ENCODE results near the gene TTLL11. TPM values are rescaled to one million over a fixed set of nuclear protein-coding genes. Genes with fewer than 3 reads are reported as not detected.

TTLL11 gene
- total and polyA plus RNA-seq, 9 donors = 14.2 to 29.3 (median 20.1) TPM

DNA sequence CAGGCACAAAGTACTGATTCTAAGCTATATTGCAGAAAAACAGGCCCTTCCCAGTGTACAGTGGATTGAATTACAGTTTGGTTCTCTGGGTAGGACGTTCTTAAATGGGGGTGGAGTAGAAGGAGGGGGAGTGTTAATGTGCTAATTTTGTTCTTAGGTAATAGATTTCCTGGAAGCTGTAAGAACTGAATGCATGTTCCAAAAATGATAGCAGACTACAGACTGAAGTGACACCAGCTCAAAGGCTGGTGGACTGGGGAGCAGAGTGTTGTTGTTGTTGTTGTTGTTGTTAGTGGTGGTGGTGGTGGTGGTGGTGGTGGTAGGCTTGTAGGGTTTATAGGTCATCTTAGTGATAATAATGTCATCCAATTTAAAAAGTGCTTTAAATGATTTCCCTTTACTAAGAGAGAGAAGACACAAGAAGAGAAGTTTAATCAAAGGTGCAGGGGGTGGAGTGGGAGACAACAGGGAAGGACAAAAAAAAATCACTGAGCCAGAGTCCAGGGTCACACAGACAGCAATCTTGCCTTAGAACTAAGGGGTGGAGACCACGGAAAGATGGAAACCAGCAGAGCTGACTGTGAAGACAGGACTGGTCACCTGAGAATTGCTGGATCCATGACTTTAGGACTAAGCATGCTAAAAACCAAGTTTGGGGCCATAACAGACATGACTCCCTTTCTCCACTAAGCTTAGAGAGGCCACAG, 27.0 kb downstream of the TTLL11 start:
- no peaks in the 10 kb centered on the region for H3K9me3 ChIP-seq (replicated peaks; ENCODE audit: control insufficient read depth, low read depth, low read length)
- no peak for DNase-seq
- no peak overlapping the region for H3K27ac ChIP-seq (ENCODE audit: low read length)
- H3K4me3 ChIP-seq (ENCODE audit: low read length) = no peak overlapping the region
- 30% methylated on average over 1 of the region's 2 CpGs for WGBS (ENCODE audit: insufficient coverage)
- no peaks in the 10 kb centered on the region for H3K36me3 ChIP-seq (ENCODE audit: control insufficient read depth, insufficient read depth, low read length)
- no peaks in the 10 kb centered on the region for H3K27me3 ChIP-seq (ENCODE audit: control insufficient read depth, insufficient read depth, low read length)
- H3K4me1 ChIP-seq (ENCODE audit: control insufficient read depth, insufficient read depth, low read length) = no peaks in the 10 kb centered on the region

DNA sequence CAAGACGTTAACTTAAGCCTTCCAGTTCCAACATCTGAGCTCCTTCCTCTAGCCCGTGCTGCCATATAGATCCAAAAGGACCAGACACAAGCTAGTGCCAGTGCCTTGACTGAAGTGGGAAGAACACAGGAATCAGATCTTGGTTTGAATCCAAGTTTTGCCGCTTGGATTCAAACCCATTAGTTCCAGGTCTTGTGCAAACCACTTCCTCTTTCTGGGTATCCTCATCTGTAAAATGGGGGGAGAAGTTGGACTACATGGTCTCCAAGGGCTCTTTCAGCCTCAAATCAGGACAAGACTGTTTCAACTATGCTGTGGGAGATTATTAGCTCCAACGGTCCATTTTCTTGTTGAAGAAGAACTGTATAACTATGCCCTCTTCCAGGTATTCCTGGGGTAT, 32.6 kb downstream of the TTLL11 start:
- H3K27ac ChIP-seq (ENCODE audit: low read length) = no peak overlapping the region
- H3K4me1 ChIP-seq (ENCODE audit: control insufficient read depth, insufficient read depth, low read length) = peaks cover 16% of the 10 kb centered on the region
- H3K36me3 ChIP-seq (ENCODE audit: control insufficient read depth, insufficient read depth, low read length) = peaks cover 2% of the 10 kb centered on the region
- no peaks in the 10 kb centered on the region for H3K9me3 ChIP-seq (replicated peaks; ENCODE audit: control insufficient read depth, low read depth, low read length)
- no peaks in the 10 kb centered on the region for H3K27me3 ChIP-seq (ENCODE audit: control insufficient read depth, insufficient read depth, low read length)
- no peak overlapping the region for H3K4me3 ChIP-seq (ENCODE audit: low read length)
- no peak for DNase-seq
- no CpG with 5 or more reads among the region's 4 CpGs for WGBS (ENCODE audit: insufficient coverage)

DNA sequence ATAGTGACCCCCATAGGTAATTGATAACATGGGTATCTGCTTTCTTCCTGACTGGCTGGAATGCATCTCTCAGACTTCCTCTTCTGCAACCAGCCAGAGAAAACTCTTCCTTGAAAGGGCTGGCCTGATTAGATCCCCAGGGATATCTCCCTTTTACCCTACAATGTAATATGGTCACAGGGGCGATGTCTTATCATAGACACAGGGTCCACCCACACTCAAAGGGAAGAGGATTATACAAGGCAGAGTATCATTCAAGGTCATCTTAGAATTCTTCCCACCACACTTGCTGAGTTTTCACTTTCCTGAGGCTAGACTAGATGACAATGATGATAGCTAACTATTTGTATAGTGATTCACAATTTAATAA, 33.2 kb downstream of the TTLL11 start:
- Histone ChIP-seq H3K9me3 (replicated peaks; ENCODE audit: control insufficient read depth, low read depth, low read length) (no peaks in the 10 kb centered on the region), H3K4me3 (ENCODE audit: low read length) (no peak overlapping the region), H3K4me1 (ENCODE audit: control insufficient read depth, insufficient read depth, low read length) (peaks cover 16% of the 10 kb centered on the region), H3K36me3 (ENCODE audit: control insufficient read depth, insufficient read depth, low read length) (peaks cover 2% of the 10 kb centered on the region), H3K27ac (ENCODE audit: low read length) (no peak overlapping the region), H3K27me3 (ENCODE audit: control insufficient read depth, insufficient read depth, low read length) (no peaks in the 10 kb centered on the region)
- WGBS (ENCODE audit: insufficient coverage) = no CpG with 5 or more reads among the region's 1 CpG
- no peak for DNase-seq

DNA sequence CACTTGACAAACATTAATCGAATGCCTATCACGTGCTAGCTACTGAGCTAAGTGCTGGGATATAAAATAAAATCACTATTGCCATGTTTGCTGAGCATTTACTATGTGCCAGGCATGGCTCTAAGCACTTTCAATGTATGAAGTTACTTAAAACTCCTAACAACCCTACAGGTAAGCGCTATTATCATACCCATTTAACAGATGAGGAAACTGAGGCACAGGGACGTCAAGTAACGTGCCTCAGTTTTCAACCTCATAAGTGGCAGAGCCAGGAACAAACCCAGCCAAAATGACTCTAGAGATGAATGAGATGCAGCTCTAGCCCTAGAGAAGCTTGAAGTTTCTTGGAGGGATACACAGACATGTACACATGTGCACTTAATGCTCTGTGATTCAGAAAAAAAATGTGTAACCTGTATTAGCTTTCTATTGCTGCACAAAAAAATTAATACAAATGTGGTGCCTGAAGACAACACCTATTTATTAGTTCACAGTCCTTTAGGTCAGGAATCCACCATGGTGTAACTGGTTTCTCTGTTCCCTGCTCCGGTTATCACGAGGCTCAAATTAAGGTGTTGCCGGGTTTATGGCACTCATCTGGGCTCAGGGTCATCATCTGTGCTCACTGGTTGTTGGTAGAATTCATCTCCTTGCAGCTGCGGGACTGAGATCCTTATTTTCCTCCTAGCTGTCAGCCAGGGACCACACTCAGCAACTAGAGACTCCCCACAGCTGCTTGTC, 33.7 kb downstream of the TTLL11 start:
- H3K4me3 ChIP-seq (ENCODE audit: low read length) = no peak overlapping the region
- no peaks in the 10 kb centered on the region for H3K27me3 ChIP-seq (ENCODE audit: control insufficient read depth, insufficient read depth, low read length)
- peaks cover 16% of the 10 kb centered on the region for H3K4me1 ChIP-seq (ENCODE audit: control insufficient read depth, insufficient read depth, low read length)
- DNase-seq = no peak
- 100% methylated on average over 2 of the region's 9 CpGs for WGBS (ENCODE audit: insufficient coverage)
- peaks cover 2% of the 10 kb centered on the region for H3K36me3 ChIP-seq (ENCODE audit: control insufficient read depth, insufficient read depth, low read length)
- no peaks in the 10 kb centered on the region for H3K9me3 ChIP-seq (replicated peaks; ENCODE audit: control insufficient read depth, low read depth, low read length)
- H3K27ac ChIP-seq (ENCODE audit: low read length) = no peak overlapping the region

DNA sequence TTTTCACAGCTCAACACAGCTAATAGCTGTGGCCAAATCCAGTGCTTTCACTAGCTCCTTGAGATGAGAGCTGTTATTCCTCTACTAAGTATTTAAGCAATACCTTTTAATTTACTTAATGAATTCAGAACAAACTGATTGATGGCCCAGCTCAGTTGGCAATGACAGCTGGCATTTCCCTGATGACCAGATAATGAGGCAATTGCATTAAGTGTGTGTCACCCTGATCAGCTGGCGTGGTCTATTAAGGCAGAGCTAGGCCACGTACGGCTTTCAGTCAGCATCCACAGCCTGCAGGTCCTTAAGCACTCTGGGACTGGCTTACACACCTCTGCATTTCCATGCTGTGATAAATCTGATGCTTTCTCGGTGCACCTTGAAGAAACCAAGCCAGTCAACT, 34.4 kb downstream of the TTLL11 start:
- no peak overlapping the region for H3K27ac ChIP-seq (ENCODE audit: low read length)
- H3K4me3 ChIP-seq (ENCODE audit: low read length) = no peak overlapping the region
- H3K36me3 ChIP-seq (ENCODE audit: control insufficient read depth, insufficient read depth, low read length) = peaks cover 2% of the 10 kb centered on the region
- peaks cover 16% of the 10 kb centered on the region for H3K4me1 ChIP-seq (ENCODE audit: control insufficient read depth, insufficient read depth, low read length)
- 56% methylated on average over 3 of the region's 4 CpGs for WGBS (ENCODE audit: insufficient coverage)
- no peak for DNase-seq
- no peaks in the 10 kb centered on the region for H3K9me3 ChIP-seq (replicated peaks; ENCODE audit: control insufficient read depth, low read depth, low read length)
- H3K27me3 ChIP-seq (ENCODE audit: control insufficient read depth, insufficient read depth, low read length) = no peaks in the 10 kb centered on the region

DNA sequence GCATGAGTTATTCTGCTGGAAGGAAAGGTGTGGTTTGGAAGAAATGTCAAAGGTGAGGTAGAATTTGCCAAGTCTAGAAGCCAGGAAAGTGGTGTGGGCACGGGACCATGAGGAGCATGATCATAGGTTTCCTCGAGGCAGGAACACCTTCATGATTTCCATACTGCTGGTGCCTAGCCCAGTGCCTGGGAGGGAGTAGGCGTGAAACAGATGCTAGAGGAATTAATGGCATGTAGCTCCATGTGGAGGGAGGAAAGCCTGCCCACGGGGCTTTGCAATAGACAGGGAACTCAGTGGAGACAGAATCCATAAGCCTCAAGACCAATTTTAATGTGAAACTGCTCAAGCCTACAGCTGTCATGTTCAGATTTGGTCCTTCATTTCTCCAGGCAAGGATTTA, 35.1 kb downstream of the TTLL11 start:
- Histone ChIP-seq H3K4me1 (ENCODE audit: control insufficient read depth, insufficient read depth, low read length) (peaks cover 16% of the 10 kb centered on the region), H3K27me3 (ENCODE audit: control insufficient read depth, insufficient read depth, low read length) (no peaks in the 10 kb centered on the region), H3K9me3 (replicated peaks; ENCODE audit: control insufficient read depth, low read depth, low read length) (no peaks in the 10 kb centered on the region), H3K36me3 (ENCODE audit: control insufficient read depth, insufficient read depth, low read length) (peaks cover 2% of the 10 kb centered on the region), H3K4me3 (ENCODE audit: low read length) (no peak overlapping the region), H3K27ac (ENCODE audit: low read length) (no peak overlapping the region)
- 53% methylated on average over 3 of the region's 4 CpGs for WGBS (ENCODE audit: insufficient coverage)
- DNase-seq = no peak

DNA sequence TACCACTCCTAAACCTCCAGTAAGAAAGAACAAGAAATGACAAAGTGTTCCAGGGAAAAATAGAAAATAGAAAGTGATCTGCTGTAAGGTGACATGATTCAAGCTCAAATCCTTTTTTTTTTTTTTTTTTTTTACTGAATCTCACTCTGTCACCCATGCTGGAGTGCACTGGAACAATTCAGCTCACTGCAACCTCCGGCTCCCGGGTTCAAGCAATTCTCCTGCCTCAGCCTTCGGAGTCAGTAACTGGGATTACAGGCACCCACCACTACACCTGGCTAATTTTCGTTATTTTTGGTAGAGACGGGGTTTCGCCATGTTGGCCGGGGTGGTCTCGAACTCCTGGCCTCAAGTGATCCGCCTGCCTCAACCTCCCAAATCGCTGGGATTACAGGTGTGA, 35.9 kb downstream of the TTLL11 start:
- H3K36me3 ChIP-seq (ENCODE audit: control insufficient read depth, insufficient read depth, low read length) = peaks cover 2% of the 10 kb centered on the region
- peaks cover 16% of the 10 kb centered on the region for H3K4me1 ChIP-seq (ENCODE audit: control insufficient read depth, insufficient read depth, low read length)
- H3K27me3 ChIP-seq (ENCODE audit: control insufficient read depth, insufficient read depth, low read length) = no peaks in the 10 kb centered on the region
- 100% methylated on average over 3 of the region's 10 CpGs for WGBS (ENCODE audit: insufficient coverage)
- no peak overlapping the region for H3K4me3 ChIP-seq (ENCODE audit: low read length)
- no peak overlapping the region for H3K27ac ChIP-seq (ENCODE audit: low read length)
- DNase-seq = no peak
- H3K9me3 ChIP-seq (replicated peaks; ENCODE audit: control insufficient read depth, low read depth, low read length) = no peaks in the 10 kb centered on the region

DNA sequence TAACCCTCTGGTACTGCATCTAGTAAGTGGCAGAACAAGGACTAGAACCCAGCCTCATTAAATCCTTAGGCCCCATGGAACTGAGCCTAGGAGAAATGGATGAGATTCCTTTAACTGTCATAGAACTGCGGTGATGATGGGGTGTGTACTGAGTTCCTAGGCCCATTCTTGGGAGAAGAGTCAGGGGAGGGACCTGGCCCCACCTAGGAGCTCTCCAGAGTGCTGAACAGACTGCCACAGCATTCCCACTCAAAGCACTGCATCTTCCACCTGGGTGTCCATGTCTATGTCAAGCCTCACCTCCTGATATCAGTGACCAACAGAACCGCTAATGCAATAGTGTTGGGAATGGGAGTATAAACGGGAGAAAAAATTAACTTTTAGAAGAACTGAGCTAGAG, 36.6 kb downstream of the TTLL11 start:
- Histone ChIP-seq H3K36me3 (ENCODE audit: control insufficient read depth, insufficient read depth, low read length) (peaks cover 2% of the 10 kb centered on the region), H3K4me3 (ENCODE audit: low read length) (no peak overlapping the region), H3K27ac (ENCODE audit: low read length) (no peak overlapping the region), H3K27me3 (ENCODE audit: control insufficient read depth, insufficient read depth, low read length) (no peaks in the 10 kb centered on the region), H3K9me3 (replicated peaks; ENCODE audit: control insufficient read depth, low read depth, low read length) (no peaks in the 10 kb centered on the region), H3K4me1 (ENCODE audit: control insufficient read depth, insufficient read depth, low read length) (peaks cover 16% of the 10 kb centered on the region)
- WGBS (ENCODE audit: insufficient coverage) = 63% methylated on average over 2 of the region's 3 CpGs
- no peak for DNase-seq

DNA sequence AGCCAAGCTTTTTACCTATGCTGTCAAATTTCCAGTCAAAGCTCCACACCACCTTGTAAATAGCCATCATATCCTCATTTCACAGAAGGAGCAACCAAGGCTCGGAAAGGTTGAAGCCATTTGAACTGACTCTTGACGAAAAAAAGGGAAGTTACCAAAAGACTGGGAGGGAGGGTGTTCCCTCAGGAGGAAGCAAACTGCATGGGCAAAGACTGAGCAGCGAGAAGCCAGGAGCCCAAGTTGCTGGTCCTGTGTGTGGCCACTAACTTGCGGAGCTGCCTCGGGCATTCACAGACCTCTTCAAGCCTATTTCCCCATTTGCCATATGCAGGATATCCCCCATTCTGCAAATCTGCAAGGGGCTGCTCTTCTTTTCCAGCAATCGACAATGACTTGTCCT, 37.4 kb downstream of the TTLL11 start:
- Histone ChIP-seq H3K4me1 (ENCODE audit: control insufficient read depth, insufficient read depth, low read length) (peaks cover 16% of the 10 kb centered on the region), H3K9me3 (replicated peaks; ENCODE audit: control insufficient read depth, low read depth, low read length) (no peaks in the 10 kb centered on the region), H3K27me3 (ENCODE audit: control insufficient read depth, insufficient read depth, low read length) (no peaks in the 10 kb centered on the region), H3K27ac (ENCODE audit: low read length) (no peak overlapping the region), H3K4me3 (ENCODE audit: low read length) (no peak overlapping the region), H3K36me3 (ENCODE audit: control insufficient read depth, insufficient read depth, low read length) (peaks cover 2% of the 10 kb centered on the region)
- no peak for DNase-seq
- 79% methylated on average over 2 of the region's 6 CpGs for WGBS (ENCODE audit: insufficient coverage)

DNA sequence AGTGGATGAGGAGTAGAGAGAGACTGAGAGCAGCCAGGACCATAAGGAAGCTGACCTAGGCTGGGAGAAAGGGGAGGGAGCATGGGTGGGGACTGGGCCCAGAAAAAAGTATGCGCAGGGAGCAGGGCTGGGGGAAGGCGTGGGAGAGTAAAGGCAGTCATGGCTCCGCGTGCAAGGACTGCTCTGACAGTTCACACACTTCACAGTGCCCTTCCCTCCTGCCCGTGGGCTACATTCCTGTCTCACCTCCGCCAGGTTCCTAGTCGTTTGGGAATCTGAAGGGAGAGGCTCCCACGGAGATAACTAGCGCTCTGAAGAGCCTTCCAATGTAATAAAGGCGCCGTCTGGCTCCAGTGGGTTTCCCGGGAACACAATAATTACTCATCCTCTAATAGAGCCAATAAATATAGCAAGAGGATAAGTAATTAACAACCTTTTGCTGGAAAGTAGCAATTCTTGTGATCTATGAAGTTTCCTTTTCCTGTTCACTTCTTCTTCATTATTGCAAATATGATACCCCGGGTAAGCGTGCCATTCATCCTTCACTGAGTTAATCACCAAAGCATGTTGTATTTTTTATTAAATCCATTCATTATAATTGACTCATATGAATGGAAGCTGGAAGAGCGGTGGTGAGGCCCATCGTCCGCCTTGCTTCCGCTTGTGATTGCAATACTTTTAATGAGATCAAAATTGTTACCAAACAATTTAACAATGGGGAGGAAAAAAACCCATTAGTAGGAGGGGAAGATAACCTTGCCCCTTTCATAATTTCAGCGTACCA, 39.3 kb downstream of the TTLL11 start:
- Histone ChIP-seq H3K9me3 (replicated peaks; ENCODE audit: control insufficient read depth, low read depth, low read length) (no peaks in the 10 kb centered on the region), H3K4me3 (ENCODE audit: low read length) (no peak overlapping the region), H3K27ac (ENCODE audit: low read length) (no peak overlapping the region), H3K4me1 (ENCODE audit: control insufficient read depth, insufficient read depth, low read length) (peaks cover 4% of the 10 kb centered on the region), H3K27me3 (ENCODE audit: control insufficient read depth, insufficient read depth, low read length) (no peaks in the 10 kb centered on the region), H3K36me3 (ENCODE audit: control insufficient read depth, insufficient read depth, low read length) (peaks cover 2% of the 10 kb centered on the region)
- DNase-seq = no peak
- WGBS (ENCODE audit: insufficient coverage) = 72% methylated on average over 4 of the region's 19 CpGs
